ENCODE measurements around the gene SND1. TPM values are rescaled to one million over a fixed set of nuclear protein-coding genes. Genes with fewer than 3 reads are reported as not detected.

Gene SND1
- total RNA-seq, 4 donors from 2014 or later, result 62.0 to 89.4 (median 82.1) TPM

- intact Hi-C loops (cut with DNase I; ENCODE audit: low total_unique reads), result no loop called here
- no peak overlapping the region for H3K4me3 ChIP-seq (ENCODE audit: low read depth, poor library complexity, severe bottlenecking)
- no peak for DNase-seq (ENCODE audit: low spot score in 2 of 2)
- TF ChIP-seq, protein P1, sequence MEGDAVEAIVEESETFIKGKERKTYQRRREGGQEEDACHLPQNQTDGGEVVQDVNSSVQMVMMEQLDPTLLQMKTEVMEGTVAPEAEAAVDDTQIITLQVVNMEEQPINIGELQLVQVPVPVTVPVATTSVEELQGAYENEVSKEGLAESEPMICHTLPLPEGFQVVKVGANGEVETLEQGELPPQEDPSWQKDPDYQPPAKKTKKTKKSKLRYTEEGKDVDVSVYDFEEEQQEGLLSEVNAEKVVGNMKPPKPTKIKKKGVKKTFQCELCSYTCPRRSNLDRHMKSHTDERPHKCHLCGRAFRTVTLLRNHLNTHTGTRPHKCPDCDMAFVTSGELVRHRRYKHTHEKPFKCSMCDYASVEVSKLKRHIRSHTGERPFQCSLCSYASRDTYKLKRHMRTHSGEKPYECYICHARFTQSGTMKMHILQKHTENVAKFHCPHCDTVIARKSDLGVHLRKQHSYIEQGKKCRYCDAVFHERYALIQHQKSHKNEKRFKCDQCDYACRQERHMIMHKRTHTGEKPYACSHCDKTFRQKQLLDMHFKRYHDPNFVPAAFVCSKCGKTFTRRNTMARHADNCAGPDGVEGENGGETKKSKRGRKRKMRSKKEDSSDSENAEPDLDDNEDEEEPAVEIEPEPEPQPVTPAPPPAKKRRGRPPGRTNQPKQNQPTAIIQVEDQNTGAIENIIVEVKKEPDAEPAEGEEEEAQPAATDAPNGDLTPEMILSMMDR (IDR thresholded peaks at IDR 0.05), result no peak
- TF ChIP-seq POLR2A (IDR thresholded peaks at IDR 0.05), result no peak
- 43 to 54% methylated on average over 7 of the region's 7 CpGs for WGBS, 2 donors
These were observed 389.2 kb downstream of the SND1 start for GRCh38 chr7:128041203-128041602.

- no peak for DNase-seq (ENCODE audit: low spot score in 2 of 2)
- no peak overlapping the region for H3K4me3 ChIP-seq (ENCODE audit: low read depth, poor library complexity, severe bottlenecking)
- TF ChIP-seq, protein P1 (IDR thresholded peaks at IDR 0.05), result no peak
- TF ChIP-seq POLR2A (IDR thresholded peaks at IDR 0.05), result no peak
- WGBS, 2 donors, result 92 to 100% methylated on average over 2 of the region's 2 CpGs
- intact Hi-C loops (cut with DNase I; ENCODE audit: low total_unique reads), result no loop called here
These were observed 390.0 kb downstream of the SND1 start for GRCh38 chr7:128042012-128042411.

GRCh38 chr7:128044064-128044463 lies 392.1 kb downstream of the SND1 start:
- no peak overlapping the region for H3K4me3 ChIP-seq (ENCODE audit: low read depth, poor library complexity, severe bottlenecking)
- 89 to 91% methylated on average over 5 of the region's 5 CpGs for WGBS, 2 donors
- intact Hi-C loops (cut with DNase I; ENCODE audit: low total_unique reads), result no loop called here
- DNase-seq (ENCODE audit: low spot score in 2 of 2), result no peak
- TF ChIP-seq POLR2A (IDR thresholded peaks at IDR 0.05), result no peak
- TF ChIP-seq, protein P1 (IDR thresholded peaks at IDR 0.05), result no peak

DNA sequence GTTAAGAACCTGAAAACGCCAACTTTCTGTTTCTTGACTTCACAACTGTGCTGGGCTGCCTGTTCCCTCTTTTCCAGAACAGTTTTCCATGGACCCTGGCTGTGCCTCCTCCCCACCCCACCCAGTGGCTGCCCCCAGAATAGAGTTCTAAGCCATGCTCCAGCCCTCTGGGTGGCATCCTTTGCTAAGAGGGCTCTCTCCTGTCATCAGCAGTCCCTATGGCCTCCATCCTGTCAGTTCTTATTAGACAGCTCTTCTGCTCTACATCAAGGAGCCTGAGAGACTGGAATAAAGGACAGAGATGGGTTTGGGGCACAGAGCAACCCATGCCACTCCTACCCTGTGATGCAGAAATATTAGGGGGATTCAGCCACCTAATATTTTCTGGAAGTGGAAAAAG lies 393.2 kb downstream of the SND1 start:
- DNase-seq (ENCODE audit: low spot score in 2 of 2), result no peak
- TF ChIP-seq POLR2A (IDR thresholded peaks at IDR 0.05), result no peak
- TF ChIP-seq, protein P1 (IDR thresholded peaks at IDR 0.05), result no peak
- WGBS, 2 donors, result 73 to 89% methylated on average over 1 of the region's 1 CpG
- H3K4me3 ChIP-seq (ENCODE audit: low read depth, poor library complexity, severe bottlenecking), result no peak overlapping the region
- intact Hi-C loops (cut with DNase I; ENCODE audit: low total_unique reads), result no loop called here

GRCh38 chr7:128045766-128046165 lies 393.8 kb downstream of the SND1 start:
- DNase-seq (ENCODE audit: low spot score in 2 of 2), result no peak
- whole genome bisulfite sequencing, 2 donors, result 51 to 56% methylated on average over 1 of the region's 1 CpG
- no peak overlapping the region for H3K4me3 ChIP-seq (ENCODE audit: low read depth, poor library complexity, severe bottlenecking)
- intact Hi-C loops (cut with DNase I; ENCODE audit: low total_unique reads), result no loop called here
- TF ChIP-seq POLR2A (IDR thresholded peaks at IDR 0.05), result no peak
- TF ChIP-seq, protein P1 (IDR thresholded peaks at IDR 0.05), result no peak

DNA sequence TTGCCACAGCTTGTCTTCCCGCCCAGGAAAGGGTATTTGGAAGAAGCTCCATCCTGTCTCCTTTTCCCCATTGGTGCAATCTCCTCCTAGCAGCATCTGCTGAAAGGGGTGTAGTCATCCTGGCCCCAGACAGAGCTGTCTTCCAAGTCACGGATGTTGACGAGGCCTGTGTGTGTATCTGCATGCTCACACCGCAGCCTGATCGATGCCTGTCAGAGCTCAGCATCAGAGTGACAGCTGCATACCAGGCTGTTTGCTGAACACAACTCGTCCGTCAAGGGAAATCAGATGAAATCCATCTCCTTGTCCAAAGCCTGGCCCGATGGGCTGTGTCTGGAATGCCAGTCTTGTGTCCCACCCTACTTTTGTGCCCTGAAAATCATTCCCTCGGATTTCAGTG lies 400.4 kb downstream of the SND1 start:
- intact Hi-C loops (cut with DNase I; ENCODE audit: low total_unique reads), result no loop called here
- WGBS, 2 donors, result 86 to 90% methylated on average over 9 of the region's 9 CpGs
- TF ChIP-seq, protein P1 (IDR thresholded peaks at IDR 0.05), result no peak
- no peak for TF ChIP-seq POLR2A (IDR thresholded peaks at IDR 0.05)
- DNase-seq (ENCODE audit: low spot score in 2 of 2), result no peak
- no peak overlapping the region for H3K4me3 ChIP-seq (ENCODE audit: low read depth, poor library complexity, severe bottlenecking)
